Kidney glomerular epithelial cell (primary cell): ENCODE results near the gene TNPO3.

Source experiments
- DNase-seq: peaks from one replicate; lab custom pipeline; 2025; lab: John Stamatoyannopoulos, UW

Gene TNPO3

DNA sequence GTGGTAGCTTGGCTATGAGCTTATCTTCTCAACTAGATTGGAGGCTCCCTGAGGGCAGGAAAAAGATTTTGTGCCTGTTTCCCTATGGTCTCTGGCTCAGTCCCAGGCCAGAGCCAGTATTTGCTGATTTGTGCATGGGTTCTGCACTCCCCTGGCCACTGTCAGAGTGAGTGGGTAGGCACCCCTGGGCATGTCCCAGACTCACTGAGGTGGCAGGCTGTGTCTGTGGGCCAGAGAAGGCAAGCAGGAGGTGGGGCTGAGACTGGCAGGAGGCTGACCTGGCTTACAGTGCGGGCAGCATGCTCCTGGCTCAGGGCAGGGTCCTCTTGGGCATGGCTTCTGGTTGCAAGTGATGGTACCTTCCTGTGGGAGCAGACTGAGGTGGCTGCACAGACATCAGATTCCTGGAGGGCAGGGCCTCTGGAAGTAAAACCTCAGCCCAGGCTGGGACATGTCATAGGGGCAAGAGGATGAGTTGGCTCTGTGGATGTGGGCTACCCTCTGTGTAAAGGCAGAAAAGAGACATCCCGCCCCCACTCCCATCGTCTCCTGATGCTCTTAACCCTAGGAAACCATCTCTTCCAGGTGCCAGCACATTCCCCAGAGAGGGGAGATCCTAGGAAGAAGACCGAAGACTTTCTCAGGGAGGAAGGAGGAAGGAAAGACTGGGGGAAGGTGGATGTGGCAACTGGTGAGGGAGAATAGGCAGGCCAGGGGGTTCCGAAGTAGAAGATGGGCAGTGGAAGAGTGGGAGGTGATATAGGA lies 148.7 kb downstream of the TNPO3 start:
- no peak for DNase-seq

DNA sequence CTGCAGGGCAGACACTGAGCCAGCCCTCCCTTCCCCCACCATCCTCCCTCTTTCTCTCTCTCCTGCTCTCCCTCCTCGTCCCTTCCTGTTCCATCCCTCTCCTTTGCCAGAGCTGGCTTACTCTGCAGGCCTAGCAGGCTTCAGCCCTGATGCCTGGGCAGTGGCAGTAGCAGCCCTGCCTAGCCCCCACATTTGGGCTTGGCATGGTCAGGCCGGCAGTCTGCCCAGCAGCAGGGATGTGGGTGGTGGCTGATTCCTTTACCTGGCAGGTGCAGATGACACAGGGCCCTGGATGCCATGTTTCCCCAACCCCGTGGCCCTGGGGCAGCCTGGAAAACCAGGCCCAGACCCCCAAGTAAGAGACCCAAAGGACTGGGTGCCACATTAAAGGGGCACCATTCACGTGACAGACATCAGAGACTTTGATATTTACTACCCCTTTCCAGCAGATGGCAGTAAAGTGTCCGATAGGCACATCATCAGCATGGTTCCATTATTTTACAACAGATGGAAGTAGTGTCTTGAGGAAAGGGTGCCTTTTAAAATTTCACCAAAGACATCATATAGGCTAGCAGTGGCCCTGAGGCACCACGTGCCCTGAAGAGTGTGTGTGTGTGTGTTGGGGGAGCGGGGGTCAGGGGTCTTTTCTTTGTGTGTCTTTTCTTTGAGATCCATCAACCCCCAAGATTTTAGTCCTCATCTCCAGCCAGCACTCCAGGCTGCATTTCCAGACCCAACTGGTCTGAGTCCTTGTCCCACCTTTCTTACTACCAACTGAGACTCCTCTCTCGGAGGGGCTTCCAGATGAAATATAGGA lies 150.3 kb downstream of the TNPO3 start:
- peak; percentile 50 for DNase-seq
